ENCODE results near the gene LRP1B.

GRCh38 chr2:141528990-141529389 lies 601.8 kb downstream of the LRP1B start:
- TF ChIP-seq, protein P1, sequence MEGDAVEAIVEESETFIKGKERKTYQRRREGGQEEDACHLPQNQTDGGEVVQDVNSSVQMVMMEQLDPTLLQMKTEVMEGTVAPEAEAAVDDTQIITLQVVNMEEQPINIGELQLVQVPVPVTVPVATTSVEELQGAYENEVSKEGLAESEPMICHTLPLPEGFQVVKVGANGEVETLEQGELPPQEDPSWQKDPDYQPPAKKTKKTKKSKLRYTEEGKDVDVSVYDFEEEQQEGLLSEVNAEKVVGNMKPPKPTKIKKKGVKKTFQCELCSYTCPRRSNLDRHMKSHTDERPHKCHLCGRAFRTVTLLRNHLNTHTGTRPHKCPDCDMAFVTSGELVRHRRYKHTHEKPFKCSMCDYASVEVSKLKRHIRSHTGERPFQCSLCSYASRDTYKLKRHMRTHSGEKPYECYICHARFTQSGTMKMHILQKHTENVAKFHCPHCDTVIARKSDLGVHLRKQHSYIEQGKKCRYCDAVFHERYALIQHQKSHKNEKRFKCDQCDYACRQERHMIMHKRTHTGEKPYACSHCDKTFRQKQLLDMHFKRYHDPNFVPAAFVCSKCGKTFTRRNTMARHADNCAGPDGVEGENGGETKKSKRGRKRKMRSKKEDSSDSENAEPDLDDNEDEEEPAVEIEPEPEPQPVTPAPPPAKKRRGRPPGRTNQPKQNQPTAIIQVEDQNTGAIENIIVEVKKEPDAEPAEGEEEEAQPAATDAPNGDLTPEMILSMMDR (IDR thresholded peaks at IDR 0.05; ENCODE audit: low read depth, low read length, poor library complexity, severe bottlenecking), result no peak
- TF ChIP-seq EZH2phosphoT487 (IDR thresholded peaks at IDR 0.05; ENCODE audit: borderline replicate concordance, low read length), result no peak
